HG03196 (cell line): ENCODE results near the gene SLC39A11.

Source experiments
- ATAC-seq: cut with Tn5 transposase; IDR thresholded peaks from one replicate; pipeline ENCODE4 v1.9.1; 2021; ENCODE audit not compliant: unreplicated experiment

Gene SLC39A11

GRCh38 chr17:72613806-72614292 is 478.6 kb downstream of the SLC39A11 start:
- no peak for ATAC-seq

GRCh38 chr17:72613396-72613795 is 479.1 kb downstream of the SLC39A11 start:
- no peak for ATAC-seq

GRCh38 chr17:72611172-72611571 is 481.3 kb downstream of the SLC39A11 start:
- no peak for ATAC-seq

GRCh38 chr17:72609501-72609900 is 483.0 kb downstream of the SLC39A11 start:
- ATAC-seq = no peak

GRCh38 chr17:72608436-72608835 is 484.1 kb downstream of the SLC39A11 start:
- no peak for ATAC-seq

GRCh38 chr17:72606656-72607055 is 485.8 kb downstream of the SLC39A11 start:
- no peak for ATAC-seq

- no peak for ATAC-seq
These were observed 486.9 kb downstream of the SLC39A11 start for GRCh38 chr17:72605543-72605942.

- no peak for ATAC-seq
These were observed 488.0 kb downstream of the SLC39A11 start for GRCh38 chr17:72604518-72604917.

- no peak for ATAC-seq
These were observed 488.9 kb downstream of the SLC39A11 start for GRCh38 chr17:72603420-72604242.

- ATAC-seq = no peak
These were observed 489.7 kb downstream of the SLC39A11 start for GRCh38 chr17:72602517-72603419.

GRCh38 chr17:72600934-72601333 is 491.6 kb downstream of the SLC39A11 start:
- no peak for ATAC-seq

GRCh38 chr17:72599891-72600290 is 492.6 kb downstream of the SLC39A11 start:
- ATAC-seq = no peak

- no peak for ATAC-seq
These were observed 493.8 kb downstream of the SLC39A11 start for GRCh38 chr17:72598695-72599094.

GRCh38 chr17:72597354-72598087 is 495.0 kb downstream of the SLC39A11 start:
- no peak for ATAC-seq
